Loucy (cell line): Measurements from ENCODE around the gene PRLR.

Experiments
- H2AFZ ChIP-seq: fragments of 200-600 bp; sonication (generic); 2 replicates; pipeline ENCODE4 v1.6.0; 2016; ENCODE audit warnings: antibody characterized with exemption, mild to moderate bottlenecking, low read length, moderate library complexity
- H3F3A ChIP-seq: fragments of 200-600 bp; 2 replicates; pipeline ENCODE4 v1.6.0; 2016; ENCODE audit warnings: antibody characterized with exemption, low read depth, mild to moderate bottlenecking
- H3K27me3 ChIP-seq: fragments of 200-600 bp; sonication (generic); 2 replicates; pipeline ENCODE4 v1.6.1; 2014; ENCODE audit warnings: low read length, mild to moderate bottlenecking; ENCODE audit not compliant: insufficient read depth, poor library complexity, severe bottlenecking
- H3K36me3 ChIP-seq: fragments of 200-600 bp; sonication (generic); 2 replicates; pipeline ENCODE4 v1.6.1; 2016; ENCODE audit warnings: low read length; ENCODE audit not compliant: insufficient read depth
- H3K4me1 ChIP-seq: fragments of 200-600 bp; sonication (generic); 2 replicates; pipeline ENCODE4 v1.5.1; 2014; ENCODE audit warnings: low read length, mild to moderate bottlenecking; ENCODE audit not compliant: insufficient read depth, poor library complexity, severe bottlenecking
- H3K4me2 ChIP-seq: fragments of 200-600 bp; sonication (generic); 2 replicates; pipeline ENCODE4 v1.6.0; 2014; ENCODE audit warnings: antibody characterized with exemption, low read length, low read depth, mild to moderate bottlenecking; ENCODE audit not compliant: poor library complexity, severe bottlenecking
- H3K4me3 ChIP-seq: fragments of 200-600 bp; sonication (generic); 2 replicates; pipeline ENCODE4 v1.5.1; 2014; ENCODE audit warnings: low read length, mild to moderate bottlenecking, mixed read lengths; ENCODE audit not compliant: poor library complexity, severe bottlenecking
- H3K79me2 ChIP-seq: fragments of 200-600 bp; sonication (generic); 2 replicates; pipeline ENCODE4 v1.6.1; 2014; ENCODE audit warnings: low read length; ENCODE audit not compliant: insufficient read depth
- H3K9ac ChIP-seq: fragments of 200-600 bp; sonication (generic); 2 replicates; pipeline ENCODE4 v1.6.0; 2014; ENCODE audit warnings: mild to moderate bottlenecking, low read depth, low read length, moderate library complexity; ENCODE audit not compliant: poor library complexity, severe bottlenecking
- H3K9me2 ChIP-seq: fragments of 200-600 bp; sonication (generic); replicated peaks from 2 replicates; pipeline ENCODE4 v1.6.1; 2016; ENCODE audit warnings: low read depth, low read length, mixed read lengths
- H3K9me3 ChIP-seq: fragments of 200-600 bp; sonication (generic); 2 replicates; pipeline ENCODE4 v1.6.1; 2014; ENCODE audit warnings: mild to moderate bottlenecking, antibody characterized with exemption, low read length, low read depth; ENCODE audit not compliant: insufficient read depth
- H4K20me1 ChIP-seq: fragments of 200-600 bp; sonication (generic); 2 replicates; pipeline ENCODE4 v1.6.0; 2014; ENCODE audit warnings: antibody characterized with exemption, low read length, mild to moderate bottlenecking; ENCODE audit not compliant: insufficient read depth, poor library complexity, severe bottlenecking
- CTCF ChIP-seq: fragments of 200-600 bp; sonication (generic); conservative IDR thresholded peaks from 2 replicates; pipeline ENCODE4 v1.5.1; 2014; ENCODE audit warnings: mild to moderate bottlenecking, antibody characterized with exemption, low read length
- EZH2phosphoT487 ChIP-seq: fragments of 200-600 bp; IDR thresholded peaks from 2 replicates; pipeline ENCODE4 v1.6.1; 2018; ENCODE audit warnings: antibody characterized with exemption, mild to moderate bottlenecking, moderate library complexity, borderline replicate concordance

The PRLR gene

GRCh38 chr5:35212122-35212982 lies 17.9 kb downstream of the PRLR start:
- H2AFZ ChIP-seq = no peak overlapping the region
- H3K4me2 ChIP-seq = no peak overlapping the region
- no peaks in the 10 kb centered on the region for H3K36me3 ChIP-seq

GRCh38 chr5:35209862-35210261 lies 20.4 kb downstream of the PRLR start:
- no peaks in the 10 kb centered on the region for H3K27me3 ChIP-seq
- H3F3A ChIP-seq = no peaks in the 10 kb centered on the region
- TF ChIP-seq CTCF (no peak), EZH2phosphoT487 (no peak)
- H2AFZ ChIP-seq = no peak overlapping the region
- H3K4me3 ChIP-seq = no peak overlapping the region
- no peak overlapping the region for H3K4me2 ChIP-seq
- no peaks in the 10 kb centered on the region for H3K4me1 ChIP-seq
- no peak overlapping the region for H3K9ac ChIP-seq
- H3K9me3 ChIP-seq = no peaks in the 10 kb centered on the region
- no peaks in the 10 kb centered on the region for H4K20me1 ChIP-seq
- no peaks in the 10 kb centered on the region for H3K9me2 ChIP-seq
- no peaks in the 10 kb centered on the region for H3K36me3 ChIP-seq
- no peaks in the 10 kb centered on the region for H3K79me2 ChIP-seq

More at GRCh38 chr5:35212122-35212982, 17.9 kb downstream of the PRLR start:
- H3K9ac ChIP-seq = no peak overlapping the region
- H3F3A ChIP-seq = no peaks in the 10 kb centered on the region
- no peaks in the 10 kb centered on the region for H3K4me1 ChIP-seq
- no peaks in the 10 kb centered on the region for H3K79me2 ChIP-seq
- H3K4me3 ChIP-seq = no peak overlapping the region
- TF ChIP-seq EZH2phosphoT487 = no peak
- no peak for TF ChIP-seq CTCF
- H4K20me1 ChIP-seq = no peaks in the 10 kb centered on the region
- H3K9me2 ChIP-seq = no peaks in the 10 kb centered on the region
- no peaks in the 10 kb centered on the region for H3K9me3 ChIP-seq
- H3K27me3 ChIP-seq = no peaks in the 10 kb centered on the region

DNA sequence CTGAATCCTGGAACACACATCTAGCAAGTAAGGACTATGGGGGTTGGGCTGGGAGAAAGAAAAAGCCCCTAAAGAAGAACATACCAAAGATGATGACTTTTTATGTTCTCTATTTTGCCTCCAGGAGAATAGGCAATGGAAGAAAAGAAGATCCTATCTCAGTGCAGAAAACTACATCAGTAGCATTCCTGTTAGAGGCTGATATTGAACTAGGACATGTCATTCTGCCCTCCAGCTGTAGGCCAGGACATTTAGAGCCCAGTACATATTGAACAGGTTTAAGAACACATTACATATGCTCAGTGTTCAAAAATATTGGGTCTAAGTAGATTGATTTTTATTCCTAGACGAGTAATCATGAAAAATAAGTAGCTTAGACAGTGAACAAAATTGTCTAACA lies 24.7 kb downstream of the PRLR start:
- H3K9me2 ChIP-seq = no peaks in the 10 kb centered on the region
- TF ChIP-seq CTCF (no peak), EZH2phosphoT487 (no peak)
- no peaks in the 10 kb centered on the region for H3K9me3 ChIP-seq
- no peaks in the 10 kb centered on the region for H3F3A ChIP-seq
- H3K4me2 ChIP-seq = no peak overlapping the region
- no peaks in the 10 kb centered on the region for H3K27me3 ChIP-seq
- H3K4me3 ChIP-seq = no peak overlapping the region
- no peaks in the 10 kb centered on the region for H3K79me2 ChIP-seq
- H3K4me1 ChIP-seq = no peaks in the 10 kb centered on the region
- no peaks in the 10 kb centered on the region for H4K20me1 ChIP-seq
- no peaks in the 10 kb centered on the region for H3K36me3 ChIP-seq
- H2AFZ ChIP-seq = no peak overlapping the region
- H3K9ac ChIP-seq = no peak overlapping the region
